Right renal pelvis (tissue), 4 donors: ENCODE measurements around the gene NEK1. TPM values are rescaled to one million over a fixed set of nuclear protein-coding genes. Genes with fewer than 3 reads are reported as not detected.
"Not testable (repeated sequence)": the region's sequence is repeated elsewhere in the genome, so short reads cannot be mapped to it uniquely, and the experiment has no call there.

ENCODE experiments used
- DNase-seq, 4 donors: peaks; one replicate each; pipeline ENCODE4 v3.0.0-alpha.2; 2013; ENCODE audit warnings: low read depth in 4 of 4, low spot score in 3 of 4, missing footprints in 1 of 4
- polyA plus RNA-seq, 4 donors: library from polyadenylated mRNA; unstranded; fragments of 120-200 nt; gene quantifications; one replicate each; pipeline ENCODE4 v1.2.1, GENCODE V29; 2013; ENCODE audit not compliant: insufficient read length in 4 of 4

NEK1 gene
- polyA plus RNA-seq, 4 donors, result 21.8 to 26.2 (median 23.6) TPM

- DNase-seq, result not testable (repeated sequence)
These were observed 112.5 kb downstream of the NEK1 start for GRCh38 chr4:169499907-169500306.

- DNase-seq, result not testable (repeated sequence)
These were observed 118.1 kb downstream of the NEK1 start for GRCh38 chr4:169494234-169494633.

- DNase-seq, result no peak
These were observed 119.2 kb downstream of the NEK1 start for GRCh38 chr4:169493164-169493524.

GRCh38 chr4:169492436-169493163, 119.8 kb downstream of the NEK1 start:
- DNase-seq, result no peak

GRCh38 chr4:169491211-169491610, 121.2 kb downstream of the NEK1 start:
- DNase-seq, result no peak

GRCh38 chr4:169489306-169489705, 123.1 kb downstream of the NEK1 start:
- DNase-seq, result no peak

GRCh38 chr4:169485791-169486742, 126.3 kb downstream of the NEK1 start:
- DNase-seq, result peak; percentile 38 to 69 (median 56)

GRCh38 chr4:169485086-169485485, 127.3 kb downstream of the NEK1 start:
- DNase-seq, result no peak

GRCh38 chr4:169484485-169484884, 127.9 kb downstream of the NEK1 start:
- DNase-seq, result no peak

GRCh38 chr4:169464080-169464479, 148.3 kb downstream of the NEK1 start:
- DNase-seq, result no peak

GRCh38 chr4:169460081-169460480, 152.3 kb downstream of the NEK1 start:
- DNase-seq, result no peak

- no peak for DNase-seq
These were observed 153.8 kb downstream of the NEK1 start for GRCh38 chr4:169458575-169458974.

GRCh38 chr4:169452644-169453043, 159.7 kb downstream of the NEK1 start:
- not testable (repeated sequence) for DNase-seq

- DNase-seq, result not testable (repeated sequence)
These were observed 163.4 kb downstream of the NEK1 start for GRCh38 chr4:169448935-169449334.

GRCh38 chr4:169446824-169447223, 165.6 kb downstream of the NEK1 start:
- DNase-seq, result no peak

GRCh38 chr4:169443748-169444147, 168.6 kb downstream of the NEK1 start:
- DNase-seq, result no peak

- DNase-seq, result no peak
These were observed 171.9 kb downstream of the NEK1 start for GRCh38 chr4:169440446-169440845.

GRCh38 chr4:169439244-169439643, 173.1 kb downstream of the NEK1 start:
- DNase-seq, result no peak

- no peak for DNase-seq
These were observed 174.3 kb downstream of the NEK1 start for GRCh38 chr4:169438057-169438480.

GRCh38 chr4:169437299-169438047, 174.9 kb downstream of the NEK1 start:
- no peak for DNase-seq

GRCh38 chr4:169436734-169437133, 175.6 kb downstream of the NEK1 start:
- DNase-seq, result no peak
